GM21423 (cell line): Measurements from ENCODE around the gene DDX1.
"Not testable (repeated sequence)": the region's sequence is repeated elsewhere in the genome, so short reads cannot be mapped to it uniquely, and the experiment has no call there.

Source experiments
- ATAC-seq: cut with Tn5 transposase; IDR thresholded peaks from one replicate; pipeline ENCODE4 v1.9.1; 2021; ENCODE audit warnings: mild to moderate bottlenecking, moderate library complexity; ENCODE audit not compliant: unreplicated experiment

Gene DDX1

DNA sequence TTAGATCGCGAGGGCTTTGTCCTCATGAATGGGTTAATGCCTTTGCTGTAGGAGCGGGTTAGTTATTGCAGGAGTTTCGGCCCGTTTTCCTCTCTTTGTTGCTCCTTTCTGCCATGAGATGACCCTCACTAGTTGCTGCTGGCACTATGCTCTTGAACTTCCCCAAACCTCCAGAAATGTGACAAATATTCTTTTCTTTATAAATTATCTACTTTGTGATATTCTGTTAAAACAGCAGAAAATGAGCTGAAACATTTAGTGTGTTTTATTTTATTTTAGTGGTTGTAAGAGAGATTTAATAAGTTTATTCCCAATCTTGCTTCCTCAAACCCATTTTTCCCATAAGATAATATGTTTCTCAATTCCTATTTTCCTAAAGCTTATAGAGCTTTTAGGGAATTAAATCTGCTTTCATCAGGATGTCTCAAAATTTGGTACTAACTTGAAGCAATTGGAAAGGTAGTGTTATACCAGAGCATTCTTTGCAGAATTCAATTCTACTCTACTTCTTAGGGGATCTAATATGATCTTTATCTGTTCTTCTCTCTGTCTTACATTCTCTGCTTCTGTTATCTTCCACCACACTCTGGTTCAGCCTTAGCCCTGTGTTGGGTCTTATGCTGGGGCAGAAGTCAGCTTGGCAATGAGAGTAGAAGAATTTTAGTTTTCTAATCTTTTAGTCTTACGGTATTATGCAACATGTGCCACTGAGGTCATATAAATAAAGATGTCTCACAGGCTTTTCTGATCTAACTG, 23.1 kb downstream of the DDX1 start:
- no peak for ATAC-seq

DNA sequence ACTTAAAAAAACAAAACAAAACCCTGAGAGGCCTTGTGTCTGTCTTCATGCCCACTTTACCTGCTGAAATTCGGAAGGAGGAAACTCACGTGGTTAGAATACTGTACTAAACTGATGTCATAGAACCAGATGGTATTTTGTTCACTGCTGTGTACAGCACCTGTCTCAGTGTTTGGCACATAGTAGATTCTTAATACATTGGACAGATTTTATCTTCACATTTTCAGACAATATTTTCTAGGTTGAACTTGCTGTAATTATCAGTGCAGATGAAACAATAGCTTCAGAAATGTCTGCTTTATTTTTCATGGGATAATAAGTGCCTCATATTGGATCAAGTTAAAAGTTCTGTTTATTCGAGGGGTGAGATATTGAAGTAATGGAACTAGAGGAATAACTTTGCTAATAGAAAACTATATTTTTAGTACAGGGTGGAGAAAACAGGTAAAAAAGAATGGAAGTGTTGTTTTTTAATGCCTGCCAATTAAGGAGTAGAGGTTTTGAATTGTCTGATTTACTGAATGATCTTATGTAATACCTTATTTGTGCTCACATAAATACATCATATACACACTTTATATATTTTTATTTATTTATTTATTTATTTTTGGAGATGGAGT, 23.7 kb downstream of the DDX1 start:
- ATAC-seq, result no peak

DNA sequence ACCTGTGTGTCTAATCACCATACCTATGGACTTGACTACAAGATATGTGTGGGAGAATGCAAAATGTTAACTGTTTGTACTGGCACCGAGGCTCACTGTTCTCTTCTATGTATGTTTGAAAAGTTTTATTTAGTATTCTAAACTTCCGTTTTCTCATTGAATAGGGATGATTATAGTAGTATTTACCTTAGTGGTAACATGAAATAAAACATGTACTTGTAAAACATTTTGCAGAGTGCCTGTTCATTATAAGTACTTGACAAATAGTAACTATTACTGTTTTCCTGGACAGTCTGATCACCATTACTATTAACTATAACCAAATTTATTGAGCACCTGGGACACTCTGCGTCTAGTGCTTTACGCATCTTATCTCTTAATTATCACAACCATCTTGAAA, 24.8 kb downstream of the DDX1 start:
- ATAC-seq, result no peak

DNA sequence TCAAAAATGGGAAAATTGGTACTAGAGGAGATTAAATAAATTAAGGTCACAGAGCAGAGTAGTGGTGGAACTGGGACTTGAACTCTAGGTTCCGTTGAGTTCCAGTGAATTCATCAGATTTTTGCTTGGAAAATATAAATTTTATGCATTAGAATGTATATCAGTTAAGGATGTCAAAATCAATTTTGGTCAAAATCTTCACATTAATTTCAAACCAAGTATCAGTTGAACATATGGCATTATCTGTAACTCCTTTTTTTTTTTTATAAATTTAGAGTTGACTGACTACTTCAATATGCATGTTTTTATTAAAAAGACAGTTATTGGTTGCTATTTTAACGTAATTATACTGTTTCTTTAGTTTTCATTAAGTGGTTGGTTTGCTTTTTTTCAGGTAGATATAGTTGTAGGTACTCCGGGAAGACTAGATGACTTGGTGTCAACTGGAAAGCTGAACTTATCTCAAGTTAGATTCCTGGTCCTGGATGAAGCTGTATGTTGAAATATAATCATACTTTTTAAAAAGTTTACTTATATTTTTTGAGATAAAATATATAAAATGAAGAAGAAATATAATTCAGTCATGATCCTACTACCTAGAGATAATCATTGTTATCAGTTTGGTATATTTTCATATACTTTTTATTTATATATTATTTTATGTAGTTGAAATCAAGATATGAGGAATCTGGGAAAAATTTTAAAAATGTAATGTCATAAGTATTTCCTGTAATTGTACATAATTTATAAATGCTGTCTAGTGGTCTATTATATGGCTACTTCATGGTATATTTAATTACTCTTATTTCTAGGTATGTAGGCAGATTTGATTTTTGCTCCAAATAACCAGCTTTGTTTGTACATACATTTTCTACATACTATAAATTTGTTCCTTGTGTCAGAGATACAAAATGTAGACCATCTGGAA, 25.4 kb downstream of the DDX1 start:
- no peak for ATAC-seq

DNA sequence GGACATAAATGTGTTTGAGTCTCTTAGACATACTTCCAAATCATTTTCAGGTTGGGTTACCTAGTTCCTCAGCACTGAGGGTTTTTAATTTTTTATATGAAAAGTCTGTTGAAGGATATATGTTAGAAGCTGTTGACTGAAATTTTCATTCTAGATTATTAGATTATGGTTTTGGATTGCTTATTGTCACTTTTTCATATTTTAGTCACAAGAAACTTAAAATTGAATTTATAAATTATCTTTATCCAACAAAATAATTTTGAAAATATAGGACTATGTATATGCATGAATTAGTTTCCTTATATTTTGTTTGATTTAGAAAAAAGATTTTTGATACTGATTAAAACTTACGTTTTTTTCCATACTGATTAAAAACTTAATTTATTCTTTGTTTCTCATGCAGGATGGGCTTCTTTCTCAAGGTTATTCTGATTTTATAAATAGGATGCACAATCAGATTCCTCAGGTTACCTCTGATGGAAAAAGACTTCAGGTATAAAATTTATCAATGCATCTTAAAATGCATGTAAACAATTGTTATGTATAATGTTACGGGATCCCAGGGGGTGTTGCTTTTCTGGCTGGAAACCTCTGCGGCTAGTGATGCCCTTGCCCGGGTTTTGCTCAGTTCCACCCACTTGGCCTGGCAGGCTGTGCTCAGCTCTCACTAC, 26.2 kb downstream of the DDX1 start:
- ATAC-seq, result no peak

DNA sequence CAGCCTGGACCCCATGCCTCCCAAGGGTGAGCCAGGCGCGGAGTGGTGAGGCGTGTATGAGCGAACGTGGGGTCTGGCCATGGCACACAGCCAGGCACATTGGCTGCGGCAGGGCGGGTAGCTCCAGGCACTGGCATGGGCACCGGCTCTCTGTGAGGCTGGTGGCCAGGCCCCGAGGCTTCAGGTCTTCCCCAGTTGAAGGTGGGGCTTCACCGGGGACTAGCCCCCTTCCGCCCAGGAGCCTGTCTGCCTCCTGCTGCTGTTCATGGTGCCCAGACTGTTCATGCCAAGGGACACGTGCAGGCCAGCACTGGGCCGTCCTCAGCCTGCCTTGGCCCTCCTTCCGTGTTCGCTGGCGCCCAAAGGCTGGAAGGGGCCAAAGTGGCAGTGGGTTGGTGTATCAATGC, 26.8 kb downstream of the DDX1 start:
- no peak for ATAC-seq

DNA sequence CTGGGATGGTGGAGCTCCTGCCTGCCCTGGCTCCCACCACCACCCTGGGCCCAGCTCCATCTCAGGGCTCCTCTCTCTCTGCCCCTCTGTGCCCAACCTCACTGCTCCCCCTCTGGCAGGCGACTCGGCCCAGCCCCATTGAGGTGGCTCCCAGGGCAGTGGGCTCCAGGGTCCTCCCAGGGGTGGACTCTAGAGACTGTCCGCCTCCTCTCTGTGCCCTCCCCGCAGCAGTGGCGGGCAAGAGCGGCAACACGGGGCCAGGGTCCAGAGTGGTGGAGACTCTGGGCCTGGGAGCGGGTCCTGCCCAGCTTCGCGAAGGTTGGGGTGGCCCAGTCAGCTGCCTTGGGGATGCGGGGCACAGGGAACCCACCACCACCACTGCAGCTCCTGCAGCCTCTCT, 27.4 kb downstream of the DDX1 start:
- no peak for ATAC-seq

DNA sequence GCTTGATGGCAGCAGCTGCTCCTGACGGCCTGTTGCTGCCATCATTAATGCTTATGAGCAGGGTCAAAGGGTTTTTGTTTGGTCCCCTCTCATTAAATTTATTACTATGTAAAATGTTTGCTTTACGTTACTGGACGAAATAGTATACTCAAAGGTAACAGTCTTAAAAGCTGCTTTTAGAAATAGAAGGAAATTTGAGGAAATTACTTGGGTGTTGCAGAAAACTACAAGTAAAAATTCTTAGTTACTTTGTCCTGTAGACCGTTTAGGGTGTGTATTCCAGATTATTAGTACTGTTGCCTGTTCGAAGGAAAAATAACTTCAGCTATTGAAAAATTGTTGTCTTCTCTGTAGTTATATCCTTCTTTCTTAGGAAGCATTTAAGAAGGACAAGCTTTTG, 27.8 kb downstream of the DDX1 start:
- ATAC-seq, result no peak

DNA sequence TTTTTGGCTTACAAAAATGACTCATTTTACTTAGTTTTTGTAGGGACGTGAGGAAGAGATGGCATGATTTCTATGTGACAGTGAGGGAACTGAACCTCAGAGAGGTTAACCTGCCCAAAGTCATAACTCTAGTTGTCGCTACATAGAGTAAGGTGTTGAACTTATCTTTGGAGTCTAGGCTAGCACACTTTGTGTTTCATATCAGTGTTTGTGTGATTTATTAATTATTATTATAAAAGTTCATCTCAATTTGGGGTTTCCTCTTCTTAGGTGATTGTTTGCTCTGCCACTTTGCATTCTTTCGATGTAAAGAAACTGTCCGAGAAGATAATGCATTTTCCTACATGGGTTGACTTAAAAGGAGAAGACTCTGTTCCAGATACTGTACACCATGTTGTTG, 28.3 kb downstream of the DDX1 start:
- no peak for ATAC-seq

DNA sequence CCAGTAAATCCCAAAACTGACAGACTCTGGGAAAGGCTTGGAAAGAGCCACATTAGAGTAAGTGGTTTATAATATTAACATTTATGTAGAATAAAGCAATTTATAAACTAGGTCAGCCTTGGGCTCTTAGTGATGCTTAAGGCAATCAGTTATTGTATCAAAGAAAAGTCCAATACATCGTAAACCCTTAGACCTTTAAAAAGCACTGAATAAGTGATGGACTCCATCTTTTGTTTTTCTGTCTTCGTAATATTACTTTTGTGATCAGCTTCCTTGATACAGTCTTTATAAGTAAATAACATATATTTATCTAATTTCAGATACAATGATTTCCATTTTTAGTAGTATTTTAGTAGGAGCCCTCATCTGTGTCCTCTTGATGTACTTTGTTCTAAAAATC, 28.7 kb downstream of the DDX1 start:
- no peak for ATAC-seq

DNA sequence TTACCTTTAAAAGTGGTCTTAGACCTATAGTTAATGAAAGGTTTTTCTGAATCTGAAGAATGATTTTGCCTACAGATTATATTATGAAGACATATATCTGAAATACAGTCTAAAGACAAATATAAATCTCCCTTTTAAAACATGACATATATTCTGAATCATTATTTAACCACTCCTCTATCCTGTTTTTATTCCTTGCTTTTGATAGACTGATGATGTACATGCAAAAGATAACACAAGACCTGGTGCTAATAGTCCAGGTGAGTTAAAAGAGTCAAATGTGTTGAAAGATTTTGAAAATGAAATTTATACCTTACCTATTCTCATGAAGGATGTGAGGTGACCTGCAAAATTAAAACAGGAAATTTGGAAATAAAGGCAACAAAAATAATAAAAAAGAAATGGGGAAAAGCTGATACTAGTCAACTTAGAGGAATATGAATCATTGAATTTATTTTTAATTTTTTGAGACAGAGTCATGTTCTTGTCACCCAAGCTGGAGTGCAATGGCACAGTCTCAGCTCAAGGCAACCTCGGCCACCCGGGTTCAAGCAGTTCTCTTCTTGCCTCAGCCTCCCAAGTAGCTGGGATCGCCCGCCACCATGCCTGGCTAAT, 29.3 kb downstream of the DDX1 start:
- no peak for ATAC-seq

DNA sequence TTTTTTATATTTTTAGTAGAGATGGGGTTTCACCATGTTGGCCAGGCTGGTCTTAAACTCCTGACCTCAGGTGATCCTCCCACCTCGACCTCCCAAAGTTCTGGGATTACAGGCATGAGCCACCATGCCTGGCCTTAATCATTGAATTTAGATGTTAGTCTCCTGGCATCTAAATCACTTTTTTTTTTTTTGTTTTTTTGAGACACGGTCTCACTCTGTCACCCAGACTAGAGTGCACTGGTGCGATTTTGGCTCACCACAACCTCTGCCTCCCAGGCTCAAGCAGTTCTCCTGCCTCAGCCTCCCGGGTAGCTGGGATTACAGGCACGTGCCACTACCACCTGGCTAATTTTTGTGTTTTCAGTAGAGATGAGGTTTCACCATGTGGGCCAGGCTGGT, 29.8 kb downstream of the DDX1 start:
- ATAC-seq, result not testable (repeated sequence)

DNA sequence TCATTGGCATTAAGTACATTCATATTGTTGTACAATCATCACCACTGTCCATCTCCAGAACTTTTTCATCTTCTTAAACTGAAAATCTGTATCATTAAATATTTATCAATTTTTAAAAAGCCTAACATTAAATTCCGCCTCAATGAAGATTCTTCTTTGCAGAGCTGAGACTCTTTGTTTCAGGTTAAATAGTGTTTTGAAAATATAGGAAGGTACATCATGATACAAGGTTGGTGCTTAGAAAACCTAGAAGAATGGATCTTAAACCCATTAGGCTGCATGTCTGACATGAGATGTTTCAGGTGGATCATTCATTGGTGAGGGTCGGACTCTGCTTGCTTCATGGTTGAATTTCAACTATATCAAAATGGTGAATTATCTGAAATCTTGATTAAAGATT, 30.5 kb downstream of the DDX1 start:
- no peak for ATAC-seq

DNA sequence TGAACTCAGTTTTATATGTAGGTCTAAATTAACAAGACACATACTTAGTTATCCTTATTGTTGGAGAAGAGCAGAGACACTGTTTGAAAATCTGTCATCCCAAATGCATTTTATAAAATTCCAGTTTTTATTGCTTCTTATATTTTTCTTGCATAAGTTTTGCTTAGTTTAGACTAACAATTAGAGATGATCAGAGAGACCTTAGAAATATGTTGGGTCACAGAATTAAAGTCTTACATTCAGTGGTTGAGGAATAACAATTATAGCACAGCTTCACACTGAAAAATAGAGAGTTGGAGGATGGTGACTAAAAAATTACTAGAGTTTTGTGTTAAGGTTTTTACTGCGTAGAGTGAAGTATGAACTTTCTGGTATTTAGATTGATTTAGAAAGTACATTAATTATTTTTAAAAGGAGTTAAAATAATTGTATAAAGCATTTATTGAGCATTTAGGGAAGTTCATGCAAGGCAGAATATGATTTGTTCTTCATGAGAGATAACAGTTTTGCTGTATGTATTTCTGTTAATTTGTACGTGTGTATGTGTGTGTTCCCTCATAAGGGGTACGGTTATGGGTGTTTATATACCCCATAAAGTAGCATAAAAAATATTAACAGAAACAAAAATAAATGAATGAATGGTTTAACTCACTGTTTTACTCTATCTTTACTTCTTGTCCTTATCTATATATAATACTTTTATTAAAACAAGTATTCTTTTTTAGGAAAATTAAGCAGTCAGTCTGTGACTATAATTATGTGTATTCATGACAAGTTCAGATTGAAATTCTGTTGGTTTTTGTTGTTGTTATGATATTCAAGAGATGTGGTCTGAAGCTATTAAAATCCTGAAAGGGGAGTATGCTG, 31.2 kb downstream of the DDX1 start:
- ATAC-seq, result no peak

DNA sequence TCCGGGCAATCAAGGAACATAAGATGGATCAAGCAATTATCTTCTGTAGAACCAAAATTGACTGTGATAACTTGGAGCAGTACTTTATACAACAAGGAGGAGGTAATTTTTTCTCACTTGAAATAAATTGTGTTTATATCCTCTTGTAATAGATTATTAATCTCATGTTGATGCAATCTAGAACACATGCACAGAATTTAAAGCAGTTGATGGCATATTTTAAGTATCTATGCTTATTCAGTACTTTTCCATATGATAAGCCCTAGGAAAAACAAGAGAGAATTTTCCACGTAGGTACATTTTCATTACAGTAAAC, 31.8 kb downstream of the DDX1 start:
- no peak for ATAC-seq

DNA sequence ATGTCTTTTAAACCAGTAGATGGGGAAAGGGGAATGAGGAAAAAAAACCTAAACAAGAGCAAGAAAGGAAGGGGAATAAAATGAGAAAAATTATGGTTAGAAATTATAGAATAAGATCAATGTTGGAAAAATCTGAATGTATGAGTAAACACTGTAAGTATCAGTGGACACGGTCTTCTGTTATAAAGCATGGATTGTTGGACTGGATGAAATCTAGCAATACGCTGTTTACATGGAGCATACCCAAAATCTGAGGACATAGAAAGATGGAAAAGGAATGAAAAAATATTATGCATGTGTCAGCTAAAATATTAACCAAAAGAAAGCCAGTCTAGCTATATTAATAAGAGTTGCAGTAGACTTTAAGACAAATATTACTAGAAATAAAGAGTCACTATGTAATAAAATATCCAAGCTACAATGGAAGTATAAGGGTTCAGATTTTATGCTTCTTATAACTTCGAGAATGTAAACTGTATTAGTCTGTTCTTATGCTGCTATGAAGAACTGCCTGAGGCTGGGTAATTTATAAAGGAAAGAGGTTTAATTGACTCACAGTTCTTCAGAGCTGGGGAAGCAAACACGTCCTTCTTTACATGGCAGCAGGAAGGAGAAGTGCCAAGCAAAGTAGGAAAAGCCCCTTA, 32.4 kb downstream of the DDX1 start:
- no peak for ATAC-seq

DNA sequence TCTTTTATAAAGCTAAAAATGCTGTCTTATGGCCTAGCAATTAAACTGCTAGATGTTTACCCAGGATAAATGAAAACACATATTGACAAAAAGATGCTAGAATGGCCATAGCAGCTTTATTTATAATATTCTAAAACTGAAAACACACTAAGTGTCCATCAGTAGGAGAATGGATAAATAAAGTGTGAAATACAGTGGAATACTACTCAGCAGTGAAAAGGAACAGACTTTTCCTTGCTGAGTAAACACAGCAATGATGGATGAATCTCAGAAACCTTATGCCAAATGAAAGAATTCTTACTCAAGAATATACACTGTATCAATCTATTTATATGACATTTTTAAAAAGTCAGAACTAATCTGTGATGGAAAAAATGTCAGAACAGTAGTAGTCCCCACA, 33.2 kb downstream of the DDX1 start:
- no peak for ATAC-seq

DNA sequence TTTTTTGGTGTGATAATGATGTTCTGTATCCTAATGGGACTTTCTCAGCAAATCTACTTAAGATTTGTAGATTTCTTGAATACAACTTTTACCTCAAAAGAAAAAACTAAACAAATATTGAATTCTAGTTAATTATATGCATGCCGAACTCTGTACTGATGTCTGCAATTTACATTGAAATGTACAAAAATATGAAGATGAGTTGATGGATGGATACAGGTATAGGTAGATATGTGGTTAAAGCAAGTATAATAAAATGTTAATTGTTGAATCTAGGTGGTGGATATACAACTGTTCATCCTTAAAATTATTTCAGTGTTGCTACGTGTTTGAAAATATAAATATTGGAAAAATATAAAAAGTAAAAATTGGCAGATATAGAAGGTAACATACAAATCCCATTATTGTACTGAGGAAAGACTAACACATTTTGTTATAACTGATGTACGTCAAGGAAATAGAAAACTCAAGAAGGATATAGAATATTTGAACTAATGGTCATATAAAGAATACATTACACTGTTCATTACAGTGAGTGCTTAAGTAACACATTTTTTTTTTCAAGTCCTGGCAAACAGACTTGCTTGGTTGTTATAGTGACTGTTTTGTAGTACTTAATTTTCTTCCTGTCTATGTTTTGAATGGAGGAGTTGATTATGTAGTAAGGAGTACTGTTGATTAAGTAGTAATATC, 33.8 kb downstream of the DDX1 start:
- no peak for ATAC-seq

DNA sequence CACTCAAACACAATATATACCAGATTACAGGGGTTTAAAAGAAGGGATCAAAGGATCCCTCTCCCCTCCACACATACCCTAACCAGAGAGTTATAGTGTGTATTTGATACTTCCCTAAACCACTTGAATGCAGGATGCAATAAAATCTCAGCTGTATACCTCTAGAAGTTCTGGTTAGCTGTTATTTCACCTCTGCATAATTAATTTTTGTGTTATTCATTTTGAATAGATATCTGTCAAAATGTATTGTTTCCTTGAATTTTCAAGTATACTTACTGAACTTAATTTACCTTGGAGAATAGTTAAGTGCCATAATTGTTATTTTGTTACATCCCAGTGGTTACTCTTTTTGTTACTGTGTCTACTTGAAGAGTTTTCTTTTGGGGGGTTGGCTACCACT, 34.5 kb downstream of the DDX1 start:
- ATAC-seq, result no peak
